HepG2 (cell line): ENCODE data around the gene CEP104.

Experiments used
- AKNA ChIP-seq: sonication (generic); formaldehyde crosslinking; IDR thresholded peaks from 2 replicates; pipeline ENCODE4 v1.4.0; 2020; ENCODE audit warnings: missing genetic modification reagents, borderline replicate concordance
- BRF2 ChIP-seq: sonication (generic); formaldehyde crosslinking; IDR thresholded peaks from 2 replicates; pipeline ENCODE4 v1.8.1; 2022; ENCODE audit warnings: mild to moderate bottlenecking, missing genetic modification reagents
- HDAC2 ChIP-seq: sonication (generic); formaldehyde crosslinking; IDR thresholded peaks from 2 replicates; pipeline ENCODE4 v1.4.0; 2020; ENCODE audit warnings: missing genetic modification reagents
- IRF9 ChIP-seq: sonication (generic); formaldehyde crosslinking; IDR thresholded peaks from 2 replicates; pipeline ENCODE4 v1.8.0; 2022; ENCODE audit warnings: missing genetic modification reagents, mild to moderate bottlenecking, borderline replicate concordance
- MAFK ChIP-seq, 2 experiments: IDR thresholded peaks in 1 of 2; conservative IDR thresholded peaks in 1 of 2; 2 replicates each; pipeline ENCODE4 v1.6.1; 2011; ENCODE audit warnings: improper control_type of control experiment in 2 of 2, low read length in 2 of 2
- POLR2A ChIP-seq, 2 experiments: IDR thresholded peaks; 2 replicates each; pipeline ENCODE4 v1.6.1; 2011; ENCODE audit warnings: low read depth in 2 of 2, low read length in 2 of 2, mild to moderate bottlenecking in 1 of 2, moderate library complexity in 1 of 2; ENCODE audit not compliant: insufficient read depth in 1 of 2
- ZBTB4 ChIP-seq: sonication (generic); formaldehyde crosslinking; IDR thresholded peaks from 2 replicates; pipeline ENCODE4 v1.4.0; 2020; ENCODE audit warnings: missing genetic modification reagents, mild to moderate bottlenecking, borderline replicate concordance

GRCh38 chr1:3779912-3780416, 77.0 kb downstream of the CEP104 start:
- TF ChIP-seq IRF9 (no peak), MAFK (conservative IDR thresholded peaks at IDR 0.05 in 1 of 2, IDR thresholded peaks at IDR 0.05 in 1 of 2; ENCODE audit: low read length in 2 of 2) (no peak), POLR2A (IDR thresholded peaks at IDR 0.05; ENCODE audit: insufficient read depth in 1 of 2, low read depth in 2 of 2, low read length in 2 of 2) (peak in 1 of 2 experiments; percentile 14; a peak in 1 of 4 replicates), ZBTB4 (CRISPR knock-in tag) (no peak), AKNA (CRISPR knock-in tag) (no peak), HDAC2 (CRISPR knock-in tag) (no peak), BRF2 (CRISPR knock-in tag) (no peak)
